ENCODE results near the gene ZNF280C. TPM values are rescaled to one million over a fixed set of nuclear protein-coding genes. Genes with fewer than 3 reads are reported as not detected.

Gene ZNF280C
- total and polyA plus RNA-seq, 12 donors = 0.39 to 2.4 (median 1.6) TPM

DNA sequence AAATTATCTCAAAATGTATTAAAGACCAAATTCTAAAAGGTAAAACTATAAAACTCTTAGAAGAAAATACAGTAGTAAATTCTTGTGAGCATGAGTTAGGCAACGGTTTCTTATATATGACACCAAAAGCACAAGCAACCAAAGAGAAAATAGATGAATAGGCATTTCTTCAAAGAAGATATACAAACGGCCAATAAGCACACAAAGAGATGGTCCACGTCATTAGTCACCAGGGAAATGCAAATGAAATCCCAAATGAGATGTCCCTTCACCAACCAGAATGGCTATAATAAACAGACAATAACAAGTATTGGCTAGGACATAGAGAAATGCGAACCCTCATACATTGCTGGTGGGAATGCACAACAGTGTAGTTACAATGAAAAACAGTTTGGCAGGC, 52.4 kb downstream of the ZNF280C start:
- WGBS, 2 donors = 85 to 95% methylated on average over 4 of the region's 4 CpGs
- H3K27ac ChIP-seq = no peak overlapping the region
- TF ChIP-seq, protein P1, sequence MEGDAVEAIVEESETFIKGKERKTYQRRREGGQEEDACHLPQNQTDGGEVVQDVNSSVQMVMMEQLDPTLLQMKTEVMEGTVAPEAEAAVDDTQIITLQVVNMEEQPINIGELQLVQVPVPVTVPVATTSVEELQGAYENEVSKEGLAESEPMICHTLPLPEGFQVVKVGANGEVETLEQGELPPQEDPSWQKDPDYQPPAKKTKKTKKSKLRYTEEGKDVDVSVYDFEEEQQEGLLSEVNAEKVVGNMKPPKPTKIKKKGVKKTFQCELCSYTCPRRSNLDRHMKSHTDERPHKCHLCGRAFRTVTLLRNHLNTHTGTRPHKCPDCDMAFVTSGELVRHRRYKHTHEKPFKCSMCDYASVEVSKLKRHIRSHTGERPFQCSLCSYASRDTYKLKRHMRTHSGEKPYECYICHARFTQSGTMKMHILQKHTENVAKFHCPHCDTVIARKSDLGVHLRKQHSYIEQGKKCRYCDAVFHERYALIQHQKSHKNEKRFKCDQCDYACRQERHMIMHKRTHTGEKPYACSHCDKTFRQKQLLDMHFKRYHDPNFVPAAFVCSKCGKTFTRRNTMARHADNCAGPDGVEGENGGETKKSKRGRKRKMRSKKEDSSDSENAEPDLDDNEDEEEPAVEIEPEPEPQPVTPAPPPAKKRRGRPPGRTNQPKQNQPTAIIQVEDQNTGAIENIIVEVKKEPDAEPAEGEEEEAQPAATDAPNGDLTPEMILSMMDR (IDR thresholded peaks at IDR 0.05) = no peak
- peaks cover 0 to 4% (median 0%) of the 10 kb centered on the region in 7 donors for H3K27me3 ChIP-seq
- H3K36me3 ChIP-seq = peaks cover 0 to 56% (median 0%) of the 10 kb centered on the region in 9 donors
- H3K9me3 ChIP-seq = no peaks in the 10 kb centered on the region
- no peak overlapping the region for H3K4me3 ChIP-seq
- no peaks in the 10 kb centered on the region for H3K4me1 ChIP-seq
- no peak for DNase-seq
- intact Hi-C loops (cut with DNase I) = no loop called here
- no peak for ATAC-seq

DNA sequence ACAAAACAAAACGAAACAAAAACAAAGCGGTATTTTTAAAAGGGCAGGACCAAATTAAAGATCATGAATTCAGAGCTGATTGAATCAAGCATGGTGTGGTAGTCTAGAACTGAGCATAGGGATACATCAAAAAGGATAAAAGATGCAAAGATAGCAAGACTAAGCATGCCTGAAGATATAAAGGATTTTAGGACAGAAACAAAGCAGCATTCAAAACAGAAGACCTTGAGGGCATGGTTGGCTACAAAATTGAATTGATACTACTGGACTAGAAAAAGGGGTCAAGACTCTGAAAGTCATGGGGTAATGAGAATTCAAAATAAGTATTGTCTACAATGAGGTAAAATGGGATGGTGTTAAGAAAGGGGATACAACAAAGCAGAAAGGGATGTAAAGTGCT, 55.3 kb downstream of the ZNF280C start:
- WGBS, 2 donors = 95 to 100% methylated on average over 2 of the region's 2 CpGs
- Histone ChIP-seq H3K4me1 (no peaks in the 10 kb centered on the region), H3K4me3 (no peak overlapping the region), H3K27ac (no peak overlapping the region), H3K9me3 (no peaks in the 10 kb centered on the region), H3K27me3 (peaks cover 0 to 4% (median 0%) of the 10 kb centered on the region in 7 donors), H3K36me3 (peaks cover 0 to 64% (median 0%) of the 10 kb centered on the region in 9 donors)
- DNase-seq (no peak), ATAC-seq (no peak)
- intact Hi-C loops (cut with DNase I) = no loop called here
- TF ChIP-seq, protein P1 (IDR thresholded peaks at IDR 0.05) = no peak

DNA sequence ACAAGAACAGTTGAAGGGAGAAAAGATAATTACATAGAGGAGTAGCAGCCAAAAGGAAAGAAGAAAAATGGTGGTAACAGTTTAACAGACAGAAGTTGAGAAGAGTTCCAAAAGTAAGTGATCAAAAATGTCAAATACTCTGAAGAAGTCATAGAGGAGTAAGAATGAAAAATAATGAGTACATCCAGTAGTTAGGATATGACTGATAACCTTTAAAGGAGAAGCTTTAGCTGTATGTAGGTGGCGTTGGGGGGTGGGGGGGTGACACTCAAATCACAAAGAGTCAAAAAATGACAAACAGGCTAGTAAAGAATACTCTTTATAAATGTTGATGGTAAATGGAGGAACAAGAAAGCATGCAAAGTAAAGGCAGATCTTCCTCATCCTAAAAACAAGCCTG, 56.3 kb downstream of the ZNF280C start:
- no peak for DNase-seq
- intact Hi-C loops (cut with DNase I) = no loop called here
- H3K27ac ChIP-seq = no peak overlapping the region
- no peaks in the 10 kb centered on the region for H3K9me3 ChIP-seq
- peaks cover 0 to 62% (median 0%) of the 10 kb centered on the region in 9 donors for H3K36me3 ChIP-seq
- WGBS, 2 donors = 82 to 96% methylated on average over 1 of the region's 1 CpG
- no peak for ATAC-seq
- H3K4me3 ChIP-seq = no peak overlapping the region
- TF ChIP-seq, protein P1 (IDR thresholded peaks at IDR 0.05) = no peak
- peaks cover 0 to 4% (median 0%) of the 10 kb centered on the region in 7 donors for H3K27me3 ChIP-seq
- H3K4me1 ChIP-seq = no peaks in the 10 kb centered on the region

DNA sequence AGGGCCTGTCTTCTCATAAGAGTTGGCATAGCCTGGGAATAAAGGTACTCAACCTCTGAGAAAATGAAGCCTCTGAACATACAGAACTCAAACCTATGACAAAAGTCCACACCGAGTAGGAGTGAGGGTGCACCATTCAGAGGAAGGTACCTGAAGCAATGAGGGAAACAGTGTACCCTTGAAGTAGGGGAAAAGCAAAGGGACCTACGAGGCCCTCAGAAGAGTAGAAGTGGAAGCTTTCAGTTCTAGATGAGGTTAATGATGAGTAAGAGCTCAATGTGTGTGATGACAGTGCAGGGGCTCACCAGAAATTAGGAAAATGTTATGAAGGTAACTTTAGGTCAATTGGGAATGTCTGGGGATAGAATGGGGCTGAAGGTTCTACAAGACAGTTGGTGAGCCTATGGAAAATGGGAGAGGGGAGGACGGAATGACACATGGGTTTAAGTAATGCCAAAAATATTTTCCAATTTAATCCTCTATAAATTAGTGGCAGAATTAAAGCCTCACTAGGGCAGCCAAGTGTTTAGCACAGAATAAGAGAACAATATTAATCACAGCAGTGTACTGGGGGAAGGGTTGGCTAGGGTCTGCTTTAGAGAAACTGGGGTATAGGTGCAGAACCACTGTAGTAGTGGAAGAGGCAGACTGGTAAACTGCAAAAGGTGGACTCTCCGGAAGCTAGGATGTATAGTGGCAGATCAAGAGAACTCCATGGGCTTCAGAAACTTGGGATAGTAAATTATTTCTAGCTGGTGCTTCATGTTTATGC, 57.1 kb downstream of the ZNF280C start:
- H3K36me3 ChIP-seq = peaks cover 0 to 62% (median 0%) of the 10 kb centered on the region in 9 donors
- no peak overlapping the region for H3K27ac ChIP-seq
- no peak for DNase-seq
- H3K4me3 ChIP-seq = no peak overlapping the region
- H3K4me1 ChIP-seq = no peaks in the 10 kb centered on the region
- H3K27me3 ChIP-seq = peaks cover 0 to 4% (median 0%) of the 10 kb centered on the region in 7 donors
- intact Hi-C loops (cut with DNase I) = no loop called here
- no peak for ATAC-seq
- 95 to 100% methylated on average over 4 of the region's 4 CpGs for WGBS, 2 donors
- TF ChIP-seq, protein P1 (IDR thresholded peaks at IDR 0.05) = no peak
- H3K9me3 ChIP-seq = no peaks in the 10 kb centered on the region
